A673 (cell line): ENCODE data around the gene TBKBP1. TPM values are rescaled to one million over a fixed set of nuclear protein-coding genes. Genes with fewer than 3 reads are reported as not detected.
A peak's percentile ranks its signal among the peaks of the same experiment; 100 is the strongest.

Source experiments
- BruUV-seq: library from RNA; stranded (reverse); fragments of 400-500 nt; replicated peaks from 2 replicates; lab custom pipeline; 2021; lab: Mats Ljungman, UMichigan
- CTCF ChIA-PET: fragments of 300-600 bp; sonication (Branson Sonifier 250); formaldehyde crosslinking; loops from one replicate; lab custom pipeline; 2022; ENCODE audit warnings: antibody characterized with exemption; lab: Charles Lee
- POLR2A ChIA-PET: fragments of 300-600 bp; sonication (Branson Sonifier 250); formaldehyde crosslinking; loops from one replicate; lab custom pipeline; 2022; ENCODE audit warnings: antibody characterized with exemption; ENCODE audit not compliant: low non-redundant PET; lab: Charles Lee
- DNase-seq: peaks from one replicate; pipeline ENCODE4 v3.0.0-alpha.2; 2015; ENCODE audit warnings: low spot score
- H3K27ac ChIP-seq: fragments of 200-600 bp; sonication (generic); 2 replicates; pipeline ENCODE4 v1.5.1; 2016; ENCODE audit warnings: mixed run types, low read depth, mild to moderate bottlenecking, mixed read lengths, antibody characterized with exemption, low read length; ENCODE audit not compliant: poor library complexity, severe bottlenecking
- H3K27me3 ChIP-seq: fragments of 200-600 bp; sonication (generic); replicated peaks from 2 replicates; pipeline ENCODE4 v1.6.1; 2017; ENCODE audit warnings: mixed run types, low read depth, mild to moderate bottlenecking, mixed read lengths, antibody characterized with exemption, low read length; ENCODE audit not compliant: insufficient read depth, poor library complexity
- H3K36me3 ChIP-seq: fragments of 200-600 bp; sonication (generic); 2 replicates; pipeline ENCODE4 v1.6.1; 2016; ENCODE audit warnings: mixed run types, mild to moderate bottlenecking, mixed read lengths, antibody characterized with exemption, low read length; ENCODE audit not compliant: insufficient read depth, poor library complexity, severe bottlenecking
- H3K4me1 ChIP-seq: fragments of 200-600 bp; sonication (generic); 2 replicates; pipeline ENCODE4 v1.6.1; 2017; ENCODE audit warnings: mixed run types, mild to moderate bottlenecking, mixed read lengths, antibody characterized with exemption, low read length; ENCODE audit not compliant: insufficient read depth, poor library complexity, severe bottlenecking
- H3K4me3 ChIP-seq: fragments of 200-600 bp; sonication (generic); 2 replicates; pipeline ENCODE4 v1.5.1; 2016; ENCODE audit warnings: low read depth, mixed run types, mild to moderate bottlenecking, mixed read lengths, low read length; ENCODE audit not compliant: poor library complexity, severe bottlenecking
- H3K9me3 ChIP-seq: fragments of 200-600 bp; sonication (generic); 2 replicates; pipeline ENCODE4 v1.6.1; 2016; ENCODE audit warnings: mixed run types, low read depth, mild to moderate bottlenecking, mixed read lengths, antibody characterized with exemption, low read length; ENCODE audit not compliant: poor library complexity, severe bottlenecking
- CTCF ChIP-seq: fragments of 300-800, 200-600 bp; sonication (generic); conservative IDR thresholded peaks from 2 replicates; pipeline ENCODE4 v1.5.1; 2017; ENCODE audit warnings: low read depth, mild to moderate bottlenecking, antibody characterized with exemption, low read length, moderate library complexity, mixed read lengths
- EZH2 ChIP-seq: fragments of 200-600 bp; sonication (generic); IDR thresholded peaks from 2 replicates; pipeline ENCODE4 v1.6.1; 2017; ENCODE audit warnings: borderline replicate concordance, low read depth, mild to moderate bottlenecking, mixed read lengths, antibody characterized with exemption, low read length; ENCODE audit not compliant: poor library complexity, severe bottlenecking
- intact Hi-C: fragments of 100-400 bp; cut with micrococcal nuclease; formaldehyde crosslinking; loops from one replicate; pipeline ENCODE4 v1.10.0; 2022; ENCODE audit not compliant: unreplicated experiment
- total RNA-seq: library from RNA; stranded (reverse); gene quantifications from 2 replicates; pipeline ENCODE4 v1.2.3, GENCODE V29; 2021

TBKBP1 gene
- total RNA-seq, 1 experiment from 2014 or later = 21.1 TPM

GRCh38 chr17:47731396-47731795, 37.4 kb downstream of the TBKBP1 start:
- no TSS peak for BruUV-seq
- peaks cover 7% of the 10 kb centered on the region for H3K27me3 ChIP-seq
- H3K4me3 ChIP-seq = no peak overlapping the region
- H3K9me3 ChIP-seq = no peaks in the 10 kb centered on the region
- DNase-seq = no peak
- no peaks in the 10 kb centered on the region for H3K36me3 ChIP-seq
- no peaks in the 10 kb centered on the region for H3K4me1 ChIP-seq
- TF ChIP-seq CTCF = no peak
- TF ChIP-seq EZH2 = no peak
- intact Hi-C loops = no loop called here
- POLR2A ChIA-PET = no interaction called here
- CTCF ChIA-PET = no interaction called here
- H3K27ac ChIP-seq = no peak overlapping the region

DNA sequence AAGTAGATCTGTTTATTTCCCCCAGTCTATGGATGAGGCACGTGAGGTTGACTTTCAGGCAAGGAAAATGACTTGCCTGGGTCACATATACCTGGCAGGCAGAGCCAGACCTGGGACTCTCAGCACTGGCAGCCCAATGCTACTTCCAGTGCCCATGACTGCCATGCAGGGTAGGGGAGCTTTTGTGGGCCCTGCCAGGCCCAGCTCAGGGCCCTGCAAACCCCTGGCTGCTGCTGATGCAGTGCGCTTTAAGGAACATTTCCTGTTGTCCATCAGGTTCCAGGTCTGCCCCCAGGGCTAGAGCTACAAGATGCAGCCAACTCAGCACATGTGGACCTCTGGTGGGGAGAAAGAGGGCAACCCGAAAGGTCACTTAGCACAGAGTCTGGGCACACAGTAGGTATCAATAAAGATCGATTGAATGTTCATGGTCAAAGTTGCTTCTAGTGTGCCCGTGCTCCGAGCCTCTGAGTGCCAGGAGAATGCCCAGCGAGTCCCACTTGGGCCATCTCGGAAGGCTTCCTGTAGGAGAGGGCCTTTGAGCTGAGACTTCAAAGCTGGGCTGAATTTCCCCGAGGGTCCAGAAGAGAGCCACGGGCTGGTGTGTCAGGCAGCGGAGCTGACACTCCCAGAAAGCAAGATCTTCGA, 38.6 kb downstream of the TBKBP1 start:
- no peak for DNase-seq
- no peak for TF ChIP-seq CTCF
- ChIA-PET CTCF (interaction anchor here (1.2 kb wide), 2 partner anchors 9 to 10 kb away, joined by 3 read pairs; no protein-coding TSS in a partner anchor), POLR2A (no interaction called here)
- BruUV-seq = no TSS peak
- H3K9me3 ChIP-seq = no peaks in the 10 kb centered on the region
- H3K27ac ChIP-seq = no peak overlapping the region
- H3K4me1 ChIP-seq = no peaks in the 10 kb centered on the region
- intact Hi-C loops = no loop called here
- H3K27me3 ChIP-seq = peaks cover 7% of the 10 kb centered on the region
- H3K4me3 ChIP-seq = peak overlapping the region; percentile 33
- H3K36me3 ChIP-seq = no peaks in the 10 kb centered on the region

DNA sequence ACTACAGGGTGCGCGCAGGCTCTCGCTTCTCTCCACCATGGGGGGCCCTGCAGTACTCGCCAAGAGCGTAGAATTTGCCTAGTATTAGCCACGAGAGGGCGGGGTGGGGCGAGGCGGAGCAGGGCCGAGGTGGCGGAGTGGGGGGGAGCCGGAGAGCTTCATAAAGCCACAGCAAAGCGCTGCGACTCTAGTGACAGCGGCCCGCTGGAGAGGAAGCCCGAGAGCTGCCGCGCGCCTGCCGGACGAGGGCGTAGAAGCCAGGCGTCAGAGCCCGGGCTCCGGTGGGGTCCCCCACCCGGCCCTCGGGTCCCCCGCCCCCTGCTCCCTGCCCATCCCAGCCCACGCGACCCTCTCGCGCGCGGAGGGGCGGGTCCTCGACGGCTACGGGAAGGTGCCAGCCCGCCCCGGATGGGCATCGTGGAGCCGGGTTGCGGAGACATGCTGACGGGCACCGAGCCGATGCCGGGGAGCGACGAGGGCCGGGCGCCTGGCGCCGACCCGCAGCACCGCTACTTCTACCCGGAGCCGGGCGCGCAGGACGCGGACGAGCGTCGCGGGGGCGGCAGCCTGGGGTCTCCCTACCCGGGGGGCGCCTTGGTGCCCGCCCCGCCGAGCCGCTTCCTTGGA, 39.2 kb downstream of the TBKBP1 start, which contains the start of gene TBX21:
TSS of gene TBX21 (plus strand) at position 190 of the 627 bp plus-strand sequence. CDS start at position 409, 219 bp downstream.
- no peak within 1 kb of the TSS for H3K27ac ChIP-seq
- H3K4me1 ChIP-seq = no peaks in the 10 kb centered on the region
- CTCF ChIA-PET = interaction anchor here (0.6 to 1.2 kb wide), 4 partner anchors 8 to 156 kb away, joined by 3 read pairs; no protein-coding TSS in a partner anchor
- no peaks in the 10 kb centered on the region for H3K36me3 ChIP-seq
- H3K9me3 ChIP-seq = no peaks in the 10 kb centered on the region
- DNase-seq = peak; percentile 87
- intact Hi-C loops = no loop called here
- BruUV-seq = no TSS peak
- POLR2A ChIA-PET = no interaction called here
- H3K27me3 ChIP-seq = peaks cover 7% of the 10 kb centered on the region
- peak within 1 kb of the TSS; percentile 33 for H3K4me3 ChIP-seq
- TF ChIP-seq CTCF (peak; percentile 40), EZH2 (no peak)
